ENCODE results near the gene CYP4B1.
A peak's percentile ranks its signal among the peaks of the same experiment; 100 is the strongest.
"Not testable (repeated sequence)": the region's sequence is repeated elsewhere in the genome, so short reads cannot be mapped to it uniquely, and the experiment has no call there.

The CYP4B1 gene
- long read RNA-seq, donor 1 = 0 reads
- long read RNA-seq, donor 2 = 0 reads
- long read RNA-seq, donor 3 = 0 reads
- long read RNA-seq, donor 4 = 0 reads
- long read RNA-seq, donor 5 = 0 reads
- long read RNA-seq, donor 6 = 0 reads
- long read RNA-seq, donor 7 = 0 reads
- long read RNA-seq, donor 8 = 0 reads

DNA sequence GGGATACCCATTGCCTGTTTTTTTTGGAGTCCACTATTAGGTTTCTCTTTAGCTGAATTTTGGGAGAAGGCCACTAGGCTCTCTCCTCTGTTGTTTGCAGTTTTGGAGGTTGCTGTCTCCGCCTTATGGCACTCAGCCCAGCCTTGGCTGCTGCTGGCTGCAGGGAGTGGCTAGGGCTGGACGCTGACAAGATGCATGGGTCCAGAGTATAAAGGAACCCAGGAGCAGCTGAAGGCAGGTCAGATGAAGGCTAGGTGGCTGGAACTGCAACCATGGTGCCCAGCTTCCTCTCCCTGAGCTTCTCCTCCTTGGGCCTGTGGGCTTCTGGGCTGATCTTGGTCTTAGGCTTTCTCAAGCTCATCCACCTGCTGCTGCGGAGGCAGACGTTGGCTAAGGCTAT, at the start of gene CYP4B1:
Gene CYP4B1, plus strand, starts transcription at position 237 of the 400 bp plus-strand sequence. Its CDS starts 36 bp downstream, at position 273.
- no peak for DNase-seq

DNA sequence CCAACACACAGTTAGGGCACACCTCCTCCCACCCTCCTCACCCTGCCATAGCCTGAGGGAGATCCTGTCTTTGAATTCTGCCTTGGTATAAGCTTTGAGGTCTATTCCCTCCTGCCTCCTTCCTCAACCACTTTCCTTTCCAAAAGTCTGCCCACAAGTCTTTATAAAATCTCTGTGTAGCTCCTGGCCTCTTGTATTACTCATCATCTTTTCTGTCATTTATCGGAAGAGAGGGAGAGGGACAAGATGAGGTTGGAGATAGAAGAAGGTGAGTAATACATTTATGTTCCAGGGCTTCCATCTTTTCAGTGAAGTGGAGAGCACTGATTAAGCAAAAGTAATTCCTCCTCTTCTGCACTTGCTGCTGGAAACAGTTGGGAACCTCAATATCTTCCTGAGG, 49.4 kb upstream of the CYP4B1 start:
- no peak for DNase-seq

DNA sequence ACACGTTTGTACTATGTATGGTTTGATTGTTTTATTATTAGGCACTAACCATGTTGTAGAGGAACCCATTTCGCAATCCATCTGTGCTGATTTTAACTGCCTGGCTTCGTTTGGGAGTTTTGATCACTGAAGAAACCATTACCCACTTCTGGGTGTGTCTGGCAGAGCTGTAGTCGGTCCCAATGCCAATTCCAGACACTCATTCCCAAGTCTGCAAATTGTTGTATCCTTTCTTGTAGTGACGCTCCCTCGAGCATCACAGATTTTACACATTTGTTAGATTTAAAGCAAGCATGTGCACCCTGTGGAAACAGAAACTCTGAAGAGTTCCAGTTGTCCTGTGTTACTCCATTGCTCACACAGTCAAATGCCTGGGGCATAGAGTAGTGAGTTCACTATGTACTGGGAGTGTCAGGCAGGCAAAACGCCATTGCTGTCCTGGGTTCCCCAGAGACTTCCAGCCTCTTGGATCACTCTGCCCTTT, 48.9 kb upstream of the CYP4B1 start:
- DNase-seq = no peak

DNA sequence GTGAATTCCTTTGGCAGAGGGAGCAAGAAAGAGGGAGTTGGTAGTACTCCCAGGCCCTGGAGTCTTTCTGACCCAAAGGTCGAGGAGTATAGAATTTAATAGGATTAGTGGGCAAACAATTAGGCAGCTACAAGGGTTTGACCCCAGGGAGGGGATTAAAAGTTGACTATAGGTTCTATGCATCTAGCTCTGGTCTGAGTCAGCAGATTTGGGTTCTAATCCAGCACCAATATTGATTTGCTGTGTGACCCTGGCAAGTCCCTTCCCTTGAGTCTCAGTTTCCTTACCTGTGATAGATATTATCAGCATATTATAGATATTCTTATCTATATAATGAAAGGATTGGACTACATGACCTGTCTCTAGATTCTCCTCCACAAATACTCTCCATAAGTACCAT, 44.9 kb upstream of the CYP4B1 start:
- no peak for DNase-seq

DNA sequence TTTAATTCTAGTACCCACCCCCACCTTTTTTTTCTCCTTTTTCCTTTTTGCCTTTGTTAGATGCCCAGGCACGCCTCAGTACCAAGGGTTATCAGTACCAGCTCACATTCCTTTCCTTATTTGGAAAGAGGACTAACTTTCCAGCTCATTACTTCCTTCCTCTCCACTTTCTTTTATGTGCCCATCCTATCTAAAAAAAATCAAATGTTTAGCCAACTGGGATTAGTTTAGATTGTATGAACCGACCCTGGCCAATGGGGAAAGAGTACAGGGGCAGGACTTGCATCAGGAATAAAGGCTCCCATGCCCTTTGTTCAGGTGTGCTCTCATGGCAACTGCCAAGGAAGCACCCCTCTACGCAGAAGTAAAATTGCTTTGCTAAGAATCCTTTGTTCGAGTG, 44.1 kb upstream of the CYP4B1 start:
- not testable (repeated sequence) for DNase-seq

DNA sequence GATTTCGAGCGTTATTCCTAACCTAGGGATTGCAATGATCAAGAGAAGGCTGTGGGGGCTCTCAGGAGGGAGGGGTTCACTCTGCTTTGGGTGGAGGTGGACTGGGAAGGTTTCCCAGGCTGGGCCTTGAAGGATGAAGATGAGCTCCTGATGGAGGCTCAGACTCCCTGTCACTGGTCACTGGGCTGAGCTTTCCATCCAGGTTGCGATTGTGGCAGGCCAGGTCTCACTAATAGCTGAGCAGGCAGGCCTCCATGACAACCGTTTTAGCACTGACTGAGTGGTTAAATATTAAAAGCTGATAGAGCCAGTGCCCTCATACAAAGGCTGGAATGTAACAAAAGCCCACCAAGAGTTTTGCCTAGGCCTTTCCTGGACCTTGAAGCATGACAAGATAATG, 43.7 kb upstream of the CYP4B1 start:
- peak; percentile 23 for DNase-seq

DNA sequence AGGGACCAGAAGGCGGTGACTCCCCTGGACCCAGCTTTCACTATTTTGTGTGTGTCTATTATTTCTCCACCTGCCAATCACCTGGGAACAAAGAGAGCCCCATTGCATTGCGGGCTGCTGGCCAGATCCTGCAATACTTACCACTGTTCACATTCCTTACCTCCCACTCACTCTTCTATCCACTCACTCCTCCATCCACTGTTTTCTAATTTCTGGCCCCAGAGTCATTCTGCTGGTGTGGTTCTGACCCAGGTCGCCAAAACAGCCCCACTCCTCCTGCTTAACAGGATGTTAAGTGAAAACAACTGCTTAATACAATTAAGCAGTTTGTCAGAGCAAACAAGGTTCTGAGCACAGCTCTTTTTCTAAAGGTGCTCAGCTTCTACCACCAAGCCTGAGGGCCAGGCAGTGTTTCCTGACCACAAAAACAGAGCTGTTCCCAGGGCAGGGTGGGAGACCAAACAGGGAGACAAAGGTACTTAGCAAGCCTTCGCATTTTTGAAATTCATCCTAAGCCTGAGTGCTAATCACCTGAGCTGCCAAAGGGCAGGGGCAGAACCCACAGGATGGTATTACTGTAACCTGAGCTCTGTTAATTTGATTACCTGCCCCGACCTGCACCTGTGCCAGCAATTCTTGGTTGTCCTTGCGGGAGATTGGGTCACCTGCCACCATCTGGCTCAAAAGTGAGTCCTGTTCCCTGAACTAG, 41.4 kb upstream of the CYP4B1 start:
- peak; percentile 45 for DNase-seq

DNA sequence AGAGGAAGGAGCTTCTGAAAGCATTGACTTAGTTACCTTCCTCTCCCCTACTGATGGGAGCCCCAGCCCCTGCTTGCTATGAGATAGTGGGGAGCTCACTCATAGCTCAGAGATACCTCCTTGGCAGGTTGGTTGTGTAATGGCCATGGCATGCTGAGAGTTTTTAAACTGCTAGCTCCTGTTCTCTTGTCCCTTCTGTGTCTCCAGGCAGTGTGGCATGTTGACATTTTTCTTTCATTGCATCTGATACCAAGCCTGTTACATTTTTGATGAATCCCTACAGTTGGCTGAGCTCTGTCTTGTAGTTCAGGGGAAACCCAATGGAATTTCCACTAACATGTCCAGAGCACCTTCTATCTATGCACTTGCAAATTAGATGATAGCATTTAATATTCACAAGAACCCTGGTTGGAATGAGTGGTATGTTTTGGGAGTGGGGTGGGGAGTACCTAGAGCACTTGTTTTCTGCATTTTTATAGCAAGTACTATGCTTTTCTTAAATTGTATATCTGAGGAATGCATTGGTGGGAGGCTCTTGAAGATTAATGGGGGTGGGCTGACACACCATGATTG, 40.8 kb upstream of the CYP4B1 start:
- DNase-seq = no peak

DNA sequence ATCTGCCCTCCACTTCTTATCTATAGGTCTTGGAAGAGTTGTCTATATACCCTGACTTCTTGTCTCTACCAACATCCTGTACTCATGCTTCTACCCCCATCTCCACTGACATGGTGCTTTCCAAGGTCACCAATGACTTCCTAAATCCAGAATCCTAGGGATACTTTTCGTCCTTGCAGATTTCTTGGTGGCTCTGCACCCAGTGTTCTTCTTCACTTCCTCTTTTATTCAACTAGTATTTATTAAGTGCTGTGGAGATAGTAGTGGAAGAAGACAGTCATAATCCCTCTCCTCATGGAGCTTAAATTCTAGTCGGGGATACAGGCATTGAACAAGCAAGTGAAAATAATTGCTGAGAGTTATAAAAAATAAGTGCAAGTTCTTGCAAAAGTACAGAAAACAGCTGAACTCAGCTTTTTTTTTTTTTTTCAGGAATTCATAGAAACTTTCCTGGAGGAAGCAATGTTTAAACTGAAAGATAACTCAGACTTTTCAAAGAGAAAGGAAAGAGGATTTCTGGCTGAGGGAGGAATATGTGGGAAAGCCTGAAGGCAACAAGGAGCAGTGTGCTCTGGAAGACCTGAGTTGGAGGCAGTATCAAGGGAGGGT, 38.2 kb upstream of the CYP4B1 start:
- no peak for DNase-seq

DNA sequence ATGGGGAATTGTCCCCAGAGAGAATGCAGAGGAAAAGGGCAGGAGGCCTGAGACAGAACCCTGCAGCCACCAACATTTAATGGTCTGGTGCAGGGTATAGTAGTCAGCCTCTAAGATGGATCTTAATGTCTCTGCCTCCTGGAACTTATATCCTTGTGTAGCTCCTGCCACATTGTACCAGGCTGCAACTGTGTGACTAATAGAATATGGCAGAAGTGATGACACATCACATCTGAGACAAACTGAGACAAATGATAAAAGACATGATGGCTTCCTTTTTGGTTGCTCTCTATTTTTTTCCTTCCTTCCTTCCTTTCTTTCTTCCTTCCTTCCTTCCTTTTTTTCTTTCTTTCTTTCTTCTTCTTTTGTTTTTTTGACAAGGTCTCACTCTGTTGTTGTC, 37.1 kb upstream of the CYP4B1 start:
- no peak for DNase-seq

DNA sequence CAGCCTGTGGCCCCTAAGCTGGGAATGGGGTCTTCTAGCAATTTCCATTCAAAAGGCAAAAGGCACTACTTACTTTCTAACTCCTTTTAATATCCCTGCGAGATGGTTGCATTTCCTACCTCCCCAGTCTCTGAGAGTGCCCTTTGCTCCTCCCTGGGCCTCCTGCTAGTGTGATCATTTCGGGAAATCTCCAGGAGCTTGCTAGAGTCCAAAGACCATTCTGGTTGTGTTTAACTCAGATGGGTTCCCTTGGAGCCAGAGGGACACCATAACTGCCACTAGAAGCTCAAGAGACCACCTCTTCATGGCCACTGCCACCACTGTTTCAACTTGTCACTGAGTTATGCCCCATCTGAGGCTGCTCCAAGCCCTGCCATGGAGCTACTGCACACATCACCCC, 34.4 kb upstream of the CYP4B1 start:
- no peak for DNase-seq

DNA sequence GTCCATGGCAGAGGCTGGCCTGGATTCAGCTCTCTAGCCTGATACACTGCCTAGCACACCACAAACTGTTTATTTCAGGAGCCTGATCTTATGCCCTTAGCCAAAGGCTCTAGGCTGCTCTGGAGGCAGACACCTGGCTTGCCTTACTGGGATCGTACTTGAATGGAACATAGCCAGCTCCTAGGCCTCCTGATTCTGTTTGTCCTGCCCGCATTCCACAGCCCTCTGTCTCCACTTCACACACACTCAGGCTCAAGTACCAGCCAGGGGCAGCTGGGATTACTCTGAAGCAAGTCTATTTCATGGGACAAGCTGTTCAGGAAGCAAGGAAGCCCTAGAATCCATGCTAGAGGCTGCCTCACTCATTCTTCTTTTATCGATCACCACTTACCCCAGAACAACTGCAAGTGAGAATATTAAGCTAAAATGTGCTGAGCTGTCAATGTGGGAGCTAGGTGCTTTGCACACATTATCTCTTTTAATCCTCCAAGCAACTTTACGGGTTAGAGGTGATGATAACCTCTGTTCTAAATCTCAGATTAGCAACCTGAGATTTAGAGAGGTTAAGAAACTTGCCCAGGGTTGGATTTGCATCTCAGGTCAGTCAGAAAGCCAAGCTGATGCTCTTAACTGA, 31.1 kb upstream of the CYP4B1 start:
- no peak for DNase-seq

DNA sequence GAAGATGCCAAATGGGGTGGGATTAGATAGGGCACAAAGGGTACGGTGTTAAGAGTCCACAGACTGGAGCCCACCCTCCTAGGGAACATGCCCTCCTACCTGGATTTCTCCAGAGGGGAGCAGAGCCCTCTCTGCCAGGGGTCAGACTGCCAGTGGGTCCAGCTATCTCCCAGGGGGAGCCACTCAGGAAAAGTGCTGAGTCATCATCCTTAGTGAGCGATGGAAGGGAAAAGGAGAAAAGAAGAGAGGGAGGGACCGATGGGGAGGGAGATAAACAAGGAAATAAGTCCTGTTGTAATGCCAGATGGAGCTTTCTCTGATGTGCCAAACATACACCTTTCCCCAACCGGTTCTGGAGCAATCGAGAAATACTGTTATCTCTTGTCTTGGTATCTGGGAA, 30.4 kb upstream of the CYP4B1 start:
- no peak for DNase-seq

DNA sequence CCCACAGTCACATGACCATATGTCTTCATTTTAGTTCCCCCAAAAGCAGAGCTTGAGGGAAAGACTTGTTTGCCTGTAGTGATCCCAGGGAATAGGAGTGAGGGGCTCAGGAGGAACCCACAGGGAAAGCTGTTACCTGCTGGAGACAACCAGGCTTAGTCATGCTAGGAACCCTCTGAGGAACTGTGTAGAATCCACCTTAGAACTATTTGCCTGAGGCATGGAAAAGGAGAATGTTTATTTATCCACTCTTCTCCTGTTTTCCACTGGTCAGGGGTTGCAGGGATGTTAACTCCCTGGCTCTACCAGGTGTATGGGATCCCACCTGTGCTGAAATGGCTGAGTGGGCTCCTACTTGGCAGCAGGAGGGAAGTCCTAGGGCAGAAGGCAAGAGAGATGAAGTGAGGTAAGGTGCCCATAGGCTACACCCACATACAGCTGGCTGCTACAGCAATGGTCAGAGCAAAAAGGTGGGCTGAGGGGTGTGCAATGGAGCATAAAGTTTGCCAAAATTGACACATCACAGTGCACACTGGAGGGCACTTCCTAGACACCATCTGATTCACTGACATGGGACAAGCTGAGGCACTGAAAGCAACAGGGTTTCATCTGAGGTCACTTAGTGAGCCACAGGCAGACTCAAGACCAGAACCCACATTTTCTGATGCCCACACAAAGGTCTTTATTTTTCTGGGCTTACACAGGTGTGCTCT, 29.7 kb upstream of the CYP4B1 start:
- DNase-seq = no peak

DNA sequence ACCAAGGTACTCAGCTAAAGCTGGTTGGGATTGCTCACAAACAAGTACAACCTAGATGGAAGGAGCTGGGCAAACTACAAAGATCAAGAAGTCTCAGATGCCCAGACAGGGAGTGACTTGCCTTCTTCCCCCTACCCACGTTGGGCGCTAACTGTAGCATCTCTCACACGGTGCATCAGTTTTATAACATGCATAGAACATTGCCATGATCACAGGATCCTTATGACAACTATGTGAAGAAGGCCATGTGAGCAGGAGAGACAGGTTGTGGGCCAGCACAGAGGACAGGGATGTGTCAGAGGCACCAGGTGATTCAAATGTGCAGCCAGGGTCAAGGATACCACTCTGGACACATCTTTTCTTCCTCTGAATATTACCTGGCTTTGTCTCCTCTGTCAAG, 28.3 kb upstream of the CYP4B1 start:
- DNase-seq = no peak

DNA sequence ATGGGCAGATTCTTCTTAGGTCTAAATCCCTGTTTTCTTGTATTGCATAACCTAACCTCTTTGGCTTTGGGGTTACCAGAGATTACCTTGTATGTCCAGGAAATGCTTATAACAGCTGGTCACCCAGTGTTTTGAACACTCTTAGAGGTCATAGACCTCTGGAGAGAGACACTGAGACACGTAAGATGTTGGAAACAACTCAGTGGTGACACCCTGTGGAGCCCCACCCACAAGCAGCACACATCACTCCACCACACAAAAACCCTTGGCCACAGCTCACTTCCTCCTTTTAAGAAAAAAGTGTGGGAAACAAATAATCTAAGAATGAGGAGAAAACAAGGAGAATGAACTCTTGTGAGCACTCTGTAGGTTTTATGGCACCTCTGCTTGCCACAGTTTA, 26.3 kb upstream of the CYP4B1 start:
- no peak for DNase-seq

DNA sequence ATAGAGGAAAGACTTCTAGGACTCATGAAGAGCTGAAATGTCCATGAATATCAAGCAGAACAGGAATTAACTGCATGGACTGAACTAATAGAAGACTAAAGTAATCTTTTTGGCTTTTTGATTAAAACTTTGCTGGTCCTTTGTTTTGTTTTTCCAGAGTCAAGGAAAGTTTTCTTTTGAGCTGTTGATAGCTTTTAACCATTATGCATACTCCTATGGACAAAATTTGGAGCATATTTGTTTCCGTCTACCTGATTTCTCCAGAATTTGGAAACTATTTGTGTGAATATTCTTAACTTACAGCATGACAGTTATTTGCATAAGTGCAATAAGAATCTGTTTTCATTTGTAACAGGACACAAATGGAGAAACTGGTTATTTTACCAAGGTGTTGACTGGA, 24.5 kb upstream of the CYP4B1 start:
- no peak for DNase-seq

DNA sequence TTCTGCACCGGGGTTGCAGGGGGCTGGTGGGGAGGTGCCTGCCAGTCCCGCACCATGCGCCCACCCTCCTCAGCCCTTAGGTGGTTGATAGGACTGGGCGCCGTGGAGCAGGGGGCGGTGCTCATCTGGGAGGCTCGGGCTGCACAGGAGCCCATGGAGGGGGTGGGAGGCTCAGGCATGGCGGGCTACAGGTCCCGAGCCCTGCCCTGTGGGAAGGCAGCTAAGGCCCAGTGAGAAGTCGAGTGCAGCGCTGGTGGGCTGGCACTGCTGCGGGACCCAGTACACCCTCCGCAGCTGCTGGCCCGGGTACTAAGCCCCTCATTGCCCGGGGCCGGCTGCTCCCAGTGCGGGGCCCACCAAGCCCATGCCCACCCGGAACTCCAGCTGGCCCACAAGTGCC, 20.4 kb upstream of the CYP4B1 start:
- not testable (repeated sequence) for DNase-seq

DNA sequence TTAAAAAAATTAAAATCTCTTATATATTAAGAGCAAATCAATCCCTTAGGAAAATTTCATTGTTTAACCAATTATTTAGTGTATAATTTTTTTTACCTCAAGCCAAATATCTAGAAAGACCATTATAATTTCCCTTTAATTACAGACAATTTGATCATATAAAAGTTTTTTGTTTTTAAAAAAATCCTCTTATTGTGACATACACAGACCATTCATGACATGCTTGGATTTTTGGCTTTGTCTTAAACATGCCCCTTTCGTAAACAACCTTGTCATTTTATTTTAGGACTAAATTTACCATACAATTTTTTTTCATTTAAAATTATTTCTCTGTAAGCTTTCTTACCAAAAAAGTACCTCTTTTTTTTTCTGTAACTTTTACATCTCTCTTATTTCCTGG, 14.2 kb upstream of the CYP4B1 start:
- DNase-seq = no peak

DNA sequence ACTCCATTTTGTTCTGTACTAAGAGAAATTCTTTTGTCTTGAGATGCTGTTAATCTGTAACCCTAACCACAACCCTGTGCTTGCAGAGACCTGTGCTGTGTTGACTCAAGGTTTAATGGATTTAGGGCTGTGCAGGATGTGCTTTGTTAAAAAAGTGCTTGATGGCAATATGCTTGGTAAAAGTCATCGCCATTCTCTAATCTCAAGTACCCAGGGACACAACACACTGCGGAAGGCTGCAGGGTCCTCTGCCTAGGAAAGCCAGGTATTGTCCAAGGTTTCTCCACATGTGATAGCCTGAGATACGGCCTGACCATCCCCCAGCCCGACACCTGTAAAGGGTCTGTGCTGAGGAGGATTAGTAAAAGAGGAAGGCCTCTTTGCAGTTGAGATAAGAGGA, 10.2 kb upstream of the CYP4B1 start:
- DNase-seq = not testable (repeated sequence)

DNA sequence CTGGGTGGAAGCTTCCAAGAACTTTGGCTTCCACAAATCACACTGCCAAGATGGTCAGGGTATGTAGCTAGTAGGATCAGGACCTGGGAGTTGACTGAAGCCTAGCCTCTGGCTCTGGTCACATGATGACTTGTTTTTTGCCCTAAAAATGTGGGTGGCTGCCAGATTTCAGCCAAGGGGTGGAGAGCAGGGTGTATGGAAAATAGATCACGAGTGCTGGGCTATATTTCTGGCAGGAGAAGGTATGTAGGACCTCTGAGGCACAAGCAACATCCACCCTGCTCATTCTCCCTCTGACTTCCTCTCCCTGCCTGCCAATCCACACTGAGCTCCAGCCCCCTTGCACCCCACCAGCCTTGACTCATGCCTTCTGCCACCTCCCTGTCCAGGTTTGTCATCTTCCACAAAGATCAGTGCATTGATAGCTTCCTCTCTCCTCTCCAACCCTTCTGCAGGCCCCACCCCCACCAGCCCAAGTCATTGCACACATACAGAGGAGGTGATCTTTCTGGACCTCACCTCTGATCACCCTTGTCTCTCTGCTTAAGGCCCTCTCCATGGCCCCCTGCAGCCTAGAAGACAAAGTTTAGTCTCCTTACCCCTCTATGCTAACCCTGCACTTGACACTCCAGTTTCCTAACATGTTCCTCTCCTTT, 8.3 kb upstream of the CYP4B1 start:
- DNase-seq = no peak

DNA sequence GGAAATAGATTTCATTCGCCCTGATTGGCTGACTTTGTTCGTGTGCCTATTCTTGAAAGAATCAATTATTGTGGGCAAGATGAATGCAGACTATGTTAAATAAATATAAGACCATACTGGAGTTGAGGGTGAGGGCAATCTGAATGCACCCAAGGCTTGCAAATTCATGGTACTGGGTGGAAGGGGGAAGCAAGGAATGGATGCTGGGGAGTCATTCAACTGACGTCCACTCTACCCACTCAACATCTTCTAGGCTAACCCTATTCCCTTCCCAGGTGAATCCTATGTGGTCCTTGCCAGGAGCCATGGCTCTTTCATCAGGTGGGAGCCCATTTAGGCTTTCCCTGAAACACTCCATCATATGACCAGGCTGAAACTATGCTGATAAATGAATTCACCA, 5.7 kb upstream of the CYP4B1 start:
- DNase-seq = no peak
